AG10803 (cell line): Measurements from ENCODE around the gene LPAR1.
A peak's percentile ranks its signal among the peaks of the same experiment; 100 is the strongest.

Experiments used
- DNase-seq: peaks from one replicate; pipeline ENCODE4 v3.0.0; 2010; ENCODE audit warnings: low read depth
- H3K4me3 ChIP-seq: 2 replicates; pipeline ENCODE4 v1.5.1; 2011; ENCODE audit warnings: mild to moderate bottlenecking, low read length, control low read depth
- TF ChIP-seq, protein P1 (sequence below): conservative IDR thresholded peaks from 2 replicates; pipeline ENCODE4 v1.5.1; 2011; ENCODE audit warnings: mild to moderate bottlenecking, low read length, control low read depth, inconsistent platforms

LPAR1 gene

DNA sequence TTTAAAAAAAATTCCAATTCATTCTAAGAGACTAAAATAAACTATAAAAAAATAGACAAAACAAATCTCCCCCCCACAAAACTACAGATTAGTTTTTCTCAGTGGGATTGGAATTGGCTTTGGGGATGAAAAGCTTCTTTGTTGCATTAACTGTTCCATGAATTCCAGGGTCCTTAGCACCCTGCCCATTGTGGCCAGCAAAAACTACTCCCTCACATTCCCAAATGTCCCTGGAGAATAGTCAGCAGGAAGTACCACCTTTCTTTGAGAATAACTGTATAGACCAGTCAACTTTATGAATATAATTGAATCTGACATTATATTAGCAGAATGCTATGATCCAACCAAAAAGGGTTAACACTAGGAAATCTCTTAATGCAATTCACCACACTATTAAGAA lies 147.9 kb downstream of the LPAR1 start:
- DNase-seq: peak; percentile 23

DNA sequence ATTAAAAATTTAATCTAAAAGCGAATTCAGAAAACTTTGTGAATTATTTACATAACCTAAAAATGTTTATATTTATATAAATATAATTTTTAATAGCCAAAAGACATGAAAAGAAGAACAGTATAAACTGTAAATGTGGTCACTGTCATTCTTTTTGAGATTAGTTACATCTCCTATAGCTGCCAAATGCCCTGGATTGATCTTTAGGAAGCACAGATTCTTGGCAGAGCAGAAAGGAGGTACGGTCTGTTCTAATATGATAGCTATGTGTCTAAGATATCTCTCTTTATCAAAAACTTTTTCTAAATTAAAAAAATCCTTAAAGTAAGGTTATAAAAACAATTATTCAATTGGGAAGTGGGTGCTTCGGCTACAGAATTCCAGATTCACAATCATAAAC lies 151.0 kb downstream of the LPAR1 start:
- TF ChIP-seq, protein P1, sequence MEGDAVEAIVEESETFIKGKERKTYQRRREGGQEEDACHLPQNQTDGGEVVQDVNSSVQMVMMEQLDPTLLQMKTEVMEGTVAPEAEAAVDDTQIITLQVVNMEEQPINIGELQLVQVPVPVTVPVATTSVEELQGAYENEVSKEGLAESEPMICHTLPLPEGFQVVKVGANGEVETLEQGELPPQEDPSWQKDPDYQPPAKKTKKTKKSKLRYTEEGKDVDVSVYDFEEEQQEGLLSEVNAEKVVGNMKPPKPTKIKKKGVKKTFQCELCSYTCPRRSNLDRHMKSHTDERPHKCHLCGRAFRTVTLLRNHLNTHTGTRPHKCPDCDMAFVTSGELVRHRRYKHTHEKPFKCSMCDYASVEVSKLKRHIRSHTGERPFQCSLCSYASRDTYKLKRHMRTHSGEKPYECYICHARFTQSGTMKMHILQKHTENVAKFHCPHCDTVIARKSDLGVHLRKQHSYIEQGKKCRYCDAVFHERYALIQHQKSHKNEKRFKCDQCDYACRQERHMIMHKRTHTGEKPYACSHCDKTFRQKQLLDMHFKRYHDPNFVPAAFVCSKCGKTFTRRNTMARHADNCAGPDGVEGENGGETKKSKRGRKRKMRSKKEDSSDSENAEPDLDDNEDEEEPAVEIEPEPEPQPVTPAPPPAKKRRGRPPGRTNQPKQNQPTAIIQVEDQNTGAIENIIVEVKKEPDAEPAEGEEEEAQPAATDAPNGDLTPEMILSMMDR: no peak
- no peak for DNase-seq
- H3K4me3 ChIP-seq: no peak overlapping the region

More for the DNA sequence above, 147.9 kb downstream of the LPAR1 start:
- TF ChIP-seq, protein P1: no peak
- no peak overlapping the region for H3K4me3 ChIP-seq

DNA sequence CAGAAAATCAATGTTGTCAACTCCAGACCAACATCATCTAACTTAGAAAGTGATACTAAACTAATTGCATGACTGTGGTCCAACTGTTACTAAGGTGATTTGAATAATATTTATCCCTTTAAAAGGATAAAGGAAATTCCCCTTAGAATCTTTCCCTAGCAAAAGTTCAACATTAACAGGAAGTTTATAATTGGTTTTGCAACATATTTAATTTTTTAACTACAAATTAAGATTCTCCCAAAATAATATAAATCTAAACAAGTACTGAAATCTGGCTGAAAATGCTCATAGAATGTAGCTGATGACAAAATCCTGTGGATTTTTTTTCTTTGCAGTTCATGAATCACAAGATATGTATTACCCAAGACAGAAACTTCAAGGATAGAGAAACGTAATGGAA lies 151.4 kb downstream of the LPAR1 start:
- TF ChIP-seq, protein P1: no peak
- peak; percentile 64 for DNase-seq
- H3K4me3 ChIP-seq: no peak overlapping the region

DNA sequence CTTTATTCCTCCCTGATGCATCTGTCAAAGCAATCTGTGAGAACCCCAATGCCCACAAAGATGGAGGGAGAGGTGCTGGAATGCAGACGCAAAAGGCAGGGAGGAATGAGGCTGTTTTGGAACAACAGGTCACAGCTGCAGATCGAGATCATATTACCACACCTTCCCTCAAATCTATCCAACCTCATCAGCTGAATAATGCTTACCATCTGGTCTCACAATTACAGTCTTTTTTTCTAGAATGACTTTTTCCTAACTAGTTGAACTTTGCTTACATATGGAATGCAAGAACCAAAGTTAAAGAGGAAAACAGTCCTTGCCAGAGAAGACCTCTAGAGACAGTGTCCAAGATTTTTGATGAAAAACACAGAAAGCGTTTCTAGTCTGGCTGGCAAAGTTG lies 158.1 kb downstream of the LPAR1 start:
- H3K4me3 ChIP-seq: no peak overlapping the region
- DNase-seq: peak; percentile 92
- TF ChIP-seq, protein P1: peak; percentile 18; the same call in 1 of the 2 replicates

GRCh38 chr9:110877374-110877773 lies 160.9 kb downstream of the LPAR1 start:
- TF ChIP-seq, protein P1: no peak

GRCh38 chr9:110876929-110877328 lies 161.3 kb downstream of the LPAR1 start:
- TF ChIP-seq, protein P1: no peak
- no peak overlapping the region for H3K4me3 ChIP-seq
- no peak for DNase-seq

More at GRCh38 chr9:110877374-110877773, 160.9 kb downstream of the LPAR1 start:
- H3K4me3 ChIP-seq: no peak overlapping the region
- no peak for DNase-seq

GRCh38 chr9:110874963-110875674 lies 163.2 kb downstream of the LPAR1 start:
- no peak overlapping the region for H3K4me3 ChIP-seq
- TF ChIP-seq, protein P1: no peak
- no peak for DNase-seq
